GM19455 (cell line): ENCODE results near the gene ETS1.
"Not testable (repeated sequence)": the region's sequence is repeated elsewhere in the genome, so short reads cannot be mapped to it uniquely, and the experiment has no call there.

Experiments
- ATAC-seq: cut with Tn5 transposase; IDR thresholded peaks from one replicate; pipeline ENCODE4 v1.9.1; 2021; ENCODE audit not compliant: unreplicated experiment

ETS1 gene

GRCh38 chr11:128469220-128469619 lies 118.1 kb downstream of the ETS1 start:
- peak; percentile 54 for ATAC-seq

GRCh38 chr11:128468111-128468510 lies 119.2 kb downstream of the ETS1 start:
- ATAC-seq = no peak

DNA sequence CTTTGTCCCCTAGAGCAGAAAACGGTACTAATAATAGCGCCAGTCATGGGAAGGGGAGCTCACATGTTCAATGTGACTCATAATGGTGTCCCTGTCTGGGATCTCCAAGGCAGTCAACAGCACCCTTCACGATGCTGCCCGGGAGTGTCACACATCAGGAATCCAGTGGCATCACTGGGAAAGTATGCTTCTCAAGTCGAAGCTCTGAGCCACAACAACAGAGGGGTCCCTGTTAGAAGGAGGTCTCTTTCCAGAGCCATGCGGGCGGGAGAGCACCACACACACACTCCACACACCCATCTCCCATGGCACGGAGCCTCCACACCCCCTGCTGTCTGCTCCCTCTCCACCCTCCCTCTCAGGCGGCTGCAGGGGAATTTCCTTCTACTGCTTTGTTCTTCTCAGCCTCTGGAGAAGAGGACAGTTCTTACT lies 119.7 kb downstream of the ETS1 start:
- no peak for ATAC-seq

DNA sequence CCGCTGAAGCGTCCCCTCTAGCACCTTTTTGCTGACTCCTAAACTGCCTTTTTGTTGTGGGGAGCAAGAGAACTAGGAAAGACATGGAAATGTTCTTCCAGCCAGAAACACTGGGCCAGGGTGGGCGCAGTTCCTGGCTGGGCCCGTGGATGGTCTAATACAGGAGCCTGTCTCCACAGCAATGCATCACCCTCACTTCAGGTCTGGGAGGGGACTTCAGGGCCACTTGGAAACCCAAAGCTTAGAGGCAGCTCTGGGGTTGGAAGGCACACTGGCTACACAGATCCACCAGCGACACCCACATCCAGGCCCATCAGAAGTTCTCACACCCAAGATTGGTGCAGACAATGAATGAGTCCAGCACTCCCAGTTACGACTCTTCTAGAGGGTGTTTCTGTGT lies 120.3 kb downstream of the ETS1 start:
- ATAC-seq = no peak

DNA sequence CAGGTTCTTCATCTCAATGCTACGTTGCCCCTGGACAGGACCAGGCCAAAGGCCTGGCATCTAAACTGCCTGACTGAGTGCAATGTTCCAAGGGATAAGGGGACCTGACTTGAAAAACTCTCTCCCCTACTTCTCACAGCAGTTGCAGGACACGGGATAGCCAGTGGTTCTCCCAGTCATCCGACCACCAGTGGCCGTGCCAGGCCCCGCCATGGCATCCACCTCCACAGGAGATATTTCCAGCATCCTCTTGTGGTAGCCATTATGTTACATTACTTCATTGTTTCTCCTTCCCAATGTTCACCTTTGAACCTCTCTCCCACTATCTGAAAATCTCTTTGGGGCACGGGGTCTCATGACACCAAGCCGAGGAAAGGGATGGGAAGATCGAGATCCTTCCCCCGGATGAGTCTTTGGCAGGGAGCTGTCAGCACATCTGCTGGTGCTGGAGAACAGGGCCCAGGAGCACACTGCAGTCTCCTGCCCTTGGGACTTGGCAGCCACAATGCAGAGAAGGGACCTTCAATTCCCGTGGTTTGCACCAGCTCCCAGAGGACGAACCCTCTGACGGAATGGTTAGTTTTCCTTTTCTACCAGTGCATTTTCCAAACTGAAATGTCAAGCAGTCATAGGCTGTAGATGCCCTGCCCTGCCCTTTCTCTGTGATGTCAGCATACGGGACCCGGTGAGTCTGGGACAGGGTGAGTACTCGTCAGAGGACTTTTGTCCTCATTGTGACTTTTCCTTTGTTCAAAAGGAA lies 121.2 kb downstream of the ETS1 start:
- ATAC-seq = no peak

GRCh38 chr11:128465531-128465930 lies 121.8 kb downstream of the ETS1 start:
- ATAC-seq = no peak

- ATAC-seq = no peak
Observed at GRCh38 chr11:128464878-128465450, 122.4 kb downstream of the ETS1 start.

DNA sequence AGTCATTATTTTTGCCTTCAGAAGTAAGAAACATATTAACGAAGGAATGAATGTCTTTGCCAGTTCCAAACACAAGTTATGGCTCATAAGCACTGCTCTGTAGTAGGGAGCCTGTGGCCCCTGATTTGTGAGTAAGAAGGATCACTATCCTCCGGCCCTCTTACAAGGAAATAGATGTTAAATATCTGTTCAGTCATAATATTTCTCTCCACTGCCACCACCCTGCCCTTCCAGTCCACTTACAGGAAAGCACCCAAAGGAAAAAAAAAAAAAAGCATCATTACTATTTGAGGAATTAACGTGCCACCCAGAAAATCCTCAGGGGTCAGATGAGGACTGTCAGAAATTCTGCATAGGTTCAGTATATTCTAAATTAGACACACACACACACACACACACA lies 123.4 kb downstream of the ETS1 start:
- ATAC-seq = no peak

DNA sequence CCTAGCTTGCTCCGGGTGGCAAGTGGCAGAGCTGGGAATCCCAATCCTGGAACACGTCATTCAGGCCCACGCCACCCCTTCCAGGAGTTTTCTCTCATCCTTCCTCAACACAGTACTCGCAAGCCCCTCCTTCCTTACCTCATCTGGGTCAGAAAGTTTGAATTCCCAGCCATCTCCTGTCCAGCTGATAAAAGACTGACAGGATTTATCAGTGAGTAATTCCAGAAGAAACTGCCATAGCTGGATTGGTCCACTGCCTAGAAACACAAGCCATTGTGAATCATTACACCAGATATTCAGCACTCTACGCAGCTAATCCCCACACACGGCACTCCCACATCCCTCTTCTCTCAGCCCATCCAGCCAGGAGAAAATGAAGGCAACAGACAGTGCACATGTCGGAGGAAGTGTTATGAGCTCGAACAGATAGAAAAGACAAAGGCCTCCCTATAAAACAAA lies 124.0 kb downstream of the ETS1 start:
- no peak for ATAC-seq

DNA sequence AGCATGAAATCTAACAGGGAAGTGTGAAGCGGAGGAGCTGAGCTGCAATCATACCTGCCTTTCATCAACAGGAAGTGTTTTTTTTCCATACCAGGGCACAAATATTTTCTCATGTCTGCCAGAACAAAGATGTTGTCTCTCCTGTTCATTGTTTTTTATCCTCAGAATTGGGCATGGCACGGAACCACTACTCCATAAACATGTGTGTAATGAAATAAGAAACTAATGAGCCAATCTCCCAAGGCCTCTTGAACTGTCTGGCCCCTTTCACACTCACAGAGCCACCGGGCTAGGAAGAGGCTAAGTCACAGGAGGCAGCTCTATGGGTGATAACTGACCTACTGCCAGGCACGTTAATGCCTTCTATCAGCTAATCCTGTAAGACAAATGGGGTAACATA lies 124.4 kb downstream of the ETS1 start:
- no peak for ATAC-seq

- no peak for ATAC-seq
Observed at GRCh38 chr11:128462189-128462588, 125.2 kb downstream of the ETS1 start.

DNA sequence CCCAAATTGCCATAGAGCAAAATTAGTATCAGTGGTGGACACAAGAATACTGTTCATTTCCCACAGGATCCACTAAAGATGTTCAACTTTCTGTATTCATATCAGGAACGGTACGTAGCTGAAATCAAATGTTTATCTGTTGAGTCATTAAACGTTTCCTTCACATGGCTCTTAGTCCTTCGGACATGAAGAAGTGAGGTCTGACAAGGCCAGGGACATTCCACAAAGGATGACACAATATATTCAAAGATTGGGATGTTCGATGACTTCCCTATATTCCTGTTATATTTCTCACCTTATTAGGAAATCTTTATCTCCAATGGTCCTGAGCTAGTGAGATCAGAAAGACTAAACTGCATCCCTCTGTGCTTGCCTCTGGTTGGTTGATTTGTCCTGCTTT lies 129.0 kb downstream of the ETS1 start:
- ATAC-seq = no peak

- no peak for ATAC-seq
Observed at GRCh38 chr11:128457874-128458273, 129.5 kb downstream of the ETS1 start.

DNA sequence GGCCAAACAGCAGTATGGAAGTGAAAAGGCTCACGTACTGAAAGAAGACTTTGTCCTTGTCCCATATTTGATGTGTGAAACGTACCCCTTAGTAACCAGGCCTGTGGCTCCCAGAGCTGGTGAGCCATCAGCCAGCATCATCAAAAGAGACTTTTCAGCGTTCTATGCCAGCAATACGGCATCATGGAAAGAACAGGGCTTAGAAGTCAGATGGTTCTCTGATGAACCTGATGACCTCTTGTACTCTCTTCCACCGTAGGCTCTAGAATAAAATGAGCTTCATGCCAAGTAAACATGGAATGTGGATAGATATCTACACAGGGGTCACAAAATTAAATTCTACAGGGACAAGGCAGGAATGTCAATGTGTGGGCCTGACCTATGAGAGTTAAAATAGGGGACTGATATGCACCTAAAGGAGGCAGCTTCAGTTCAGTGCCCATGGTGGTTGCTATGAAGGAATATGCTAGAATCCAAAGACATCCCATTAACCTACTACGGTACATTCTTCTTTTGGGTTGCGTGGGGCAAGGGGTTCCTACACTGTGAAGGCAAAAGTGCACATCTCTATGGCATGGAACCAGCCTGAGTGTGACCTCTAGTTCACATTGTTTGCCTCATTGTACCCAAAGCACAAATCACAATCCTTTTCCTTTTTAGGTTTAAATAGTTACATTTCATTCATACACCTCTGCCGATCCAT lies 130.6 kb downstream of the ETS1 start:
- ATAC-seq = no peak

- ATAC-seq = no peak
Observed at GRCh38 chr11:128455766-128456165, 131.6 kb downstream of the ETS1 start.

- no peak for ATAC-seq
Observed at GRCh38 chr11:128453444-128454336, 133.7 kb downstream of the ETS1 start.

DNA sequence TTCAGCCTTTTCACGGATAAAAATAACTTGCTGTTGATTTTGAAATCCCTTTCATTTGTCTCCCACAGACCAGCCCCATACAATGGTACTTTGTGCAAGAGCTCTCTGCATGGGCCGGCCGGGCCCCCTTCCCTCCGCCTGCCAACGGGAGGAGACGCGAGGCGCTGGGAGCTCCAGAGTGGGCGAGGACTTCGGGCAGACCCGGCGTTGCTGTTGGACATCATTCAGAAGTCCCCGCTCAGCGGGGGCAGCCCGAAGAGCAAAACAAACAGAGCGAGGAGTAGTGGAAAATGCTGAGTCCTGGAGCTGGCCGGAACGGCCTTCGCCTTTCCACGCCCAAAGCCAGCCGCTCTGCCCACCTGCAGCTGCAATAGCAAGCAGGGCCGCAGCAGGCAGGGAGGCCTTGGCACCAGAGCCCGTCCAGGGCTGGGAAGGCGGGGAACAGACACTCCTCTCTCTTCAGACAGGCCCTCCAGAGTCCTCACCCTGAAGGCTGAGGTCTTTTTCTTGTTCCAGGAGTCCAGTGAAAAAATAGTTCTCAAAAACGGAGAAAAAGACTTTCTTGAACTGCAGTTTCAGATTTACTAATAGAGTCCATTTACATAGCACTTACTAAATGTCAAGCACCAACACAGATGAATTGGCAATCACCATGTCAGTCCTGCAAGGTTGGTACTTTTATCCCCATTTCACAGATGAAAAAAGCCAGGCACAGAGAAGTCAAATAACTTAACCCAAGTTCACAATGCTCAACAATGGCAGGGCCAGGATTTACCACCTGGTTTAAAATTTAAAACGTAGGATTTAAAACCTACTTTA lies 135.5 kb downstream of the ETS1 start:
- ATAC-seq = peak; percentile 49

GRCh38 chr11:128450882-128451651 lies 136.3 kb downstream of the ETS1 start:
- no peak for ATAC-seq

GRCh38 chr11:128450425-128450824 lies 136.9 kb downstream of the ETS1 start:
- ATAC-seq = not testable (repeated sequence)
